ENCODE measurements around the gene ATP5MC3.

DNA sequence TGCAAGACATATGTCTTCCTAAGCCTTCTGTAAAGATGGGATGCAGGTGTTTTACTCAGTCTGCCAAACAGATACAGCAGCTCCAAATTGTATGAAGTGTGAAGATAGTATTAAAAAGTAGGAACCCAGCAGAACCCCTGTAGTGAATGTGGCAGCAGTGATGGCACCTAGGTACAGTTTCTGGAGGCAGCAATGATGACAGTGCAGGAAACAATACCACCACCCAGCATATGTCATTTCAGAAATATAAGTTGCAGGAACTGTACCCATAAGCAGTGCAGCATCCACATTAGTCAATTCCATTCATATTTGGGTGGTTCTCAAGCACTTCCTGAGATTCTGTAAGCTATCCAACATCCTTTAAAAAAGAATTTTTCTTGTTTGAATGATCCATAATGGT is 46.7 kb upstream of the ATP5MC3 start:
- TF ChIP-seq, protein P1, sequence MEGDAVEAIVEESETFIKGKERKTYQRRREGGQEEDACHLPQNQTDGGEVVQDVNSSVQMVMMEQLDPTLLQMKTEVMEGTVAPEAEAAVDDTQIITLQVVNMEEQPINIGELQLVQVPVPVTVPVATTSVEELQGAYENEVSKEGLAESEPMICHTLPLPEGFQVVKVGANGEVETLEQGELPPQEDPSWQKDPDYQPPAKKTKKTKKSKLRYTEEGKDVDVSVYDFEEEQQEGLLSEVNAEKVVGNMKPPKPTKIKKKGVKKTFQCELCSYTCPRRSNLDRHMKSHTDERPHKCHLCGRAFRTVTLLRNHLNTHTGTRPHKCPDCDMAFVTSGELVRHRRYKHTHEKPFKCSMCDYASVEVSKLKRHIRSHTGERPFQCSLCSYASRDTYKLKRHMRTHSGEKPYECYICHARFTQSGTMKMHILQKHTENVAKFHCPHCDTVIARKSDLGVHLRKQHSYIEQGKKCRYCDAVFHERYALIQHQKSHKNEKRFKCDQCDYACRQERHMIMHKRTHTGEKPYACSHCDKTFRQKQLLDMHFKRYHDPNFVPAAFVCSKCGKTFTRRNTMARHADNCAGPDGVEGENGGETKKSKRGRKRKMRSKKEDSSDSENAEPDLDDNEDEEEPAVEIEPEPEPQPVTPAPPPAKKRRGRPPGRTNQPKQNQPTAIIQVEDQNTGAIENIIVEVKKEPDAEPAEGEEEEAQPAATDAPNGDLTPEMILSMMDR (conservative IDR thresholded peaks at IDR 0.05; ENCODE audit: low read length): no peak
- no peak for TF ChIP-seq EZH2phosphoT487 (IDR thresholded peaks at IDR 0.05; ENCODE audit: borderline replicate concordance, low read depth, low read length)

All from OCI-LY7 (cell line).